Measurements from ENCODE around the gene DRAXIN.
A peak's percentile ranks its signal among the peaks of the same experiment; 100 is the strongest.

The DRAXIN gene

GRCh38 chr1:11678442-11678841 is 13.1 kb upstream of the DRAXIN start:
- TF ChIP-seq CTCF (IDR thresholded peaks at IDR 0.05; ENCODE audit: low read depth, low read length) (no peak), EZH2phosphoT487 (IDR thresholded peaks at IDR 0.05; ENCODE audit: low read depth) (no peak)
- Histone ChIP-seq H3K9me3 (ENCODE audit: insufficient read depth, low read length) (no peaks in the 10 kb centered on the region), H2AFZ (ENCODE audit: low read depth, low read length) (no peak overlapping the region), H3K4me3 (ENCODE audit: low read length) (no peak overlapping the region), H3K27ac (ENCODE audit: low read length) (no peak overlapping the region), H3K4me1 (ENCODE audit: low read length) (peaks cover 6% of the 10 kb centered on the region; the same call in 1 of the 2 replicates), H3K9ac (ENCODE audit: low read length) (no peak overlapping the region), H3K79me2 (ENCODE audit: low read length) (peaks cover 3% of the 10 kb centered on the region; the same call in 1 of the 2 replicates), H3K36me3 (replicated peaks; ENCODE audit: low read depth, low read length) (no peaks in the 10 kb centered on the region), H3K4me2 (ENCODE audit: low read length) (no peak overlapping the region), H4K20me1 (ENCODE audit: insufficient read depth, low read length) (no peaks in the 10 kb centered on the region), H3K27me3 (ENCODE audit: low read depth, low read length) (peaks cover 9% of the 10 kb centered on the region; the same call in 1 of the 2 replicates)

- Histone ChIP-seq H4K20me1 (ENCODE audit: insufficient read depth, low read length) (no peaks in the 10 kb centered on the region), H3K9ac (ENCODE audit: low read length) (peak overlapping the region; percentile 79), H3K79me2 (ENCODE audit: low read length) (peaks cover 3% of the 10 kb centered on the region; the same call in 1 of the 2 replicates), H3K9me3 (ENCODE audit: insufficient read depth, low read length) (no peaks in the 10 kb centered on the region), H3K4me2 (ENCODE audit: low read length) (peak overlapping the region; percentile 67), H3K27ac (ENCODE audit: low read length) (peak overlapping the region; percentile 42; the same call in 1 of the 2 replicates), H3K36me3 (replicated peaks; ENCODE audit: low read depth, low read length) (no peaks in the 10 kb centered on the region), H3K27me3 (ENCODE audit: low read depth, low read length) (peaks cover 9% of the 10 kb centered on the region; the same call in 1 of the 2 replicates), H2AFZ (ENCODE audit: low read depth, low read length) (peak overlapping the region; percentile 71; the same call in 1 of the 2 replicates), H3K4me1 (ENCODE audit: low read length) (peaks cover 6% of the 10 kb centered on the region; the same call in 1 of the 2 replicates), H3K4me3 (ENCODE audit: low read length) (peak overlapping the region; percentile 93)
- TF ChIP-seq CTCF (IDR thresholded peaks at IDR 0.05; ENCODE audit: low read depth, low read length): no peak
- no peak for TF ChIP-seq EZH2phosphoT487 (IDR thresholded peaks at IDR 0.05; ENCODE audit: low read depth)
Measured at GRCh38 chr1:11680270-11681070, 11.0 kb upstream of the DRAXIN start.

- Histone ChIP-seq H4K20me1 (ENCODE audit: insufficient read depth, low read length) (no peaks in the 10 kb centered on the region), H3K36me3 (replicated peaks; ENCODE audit: low read depth, low read length) (no peaks in the 10 kb centered on the region), H2AFZ (ENCODE audit: low read depth, low read length) (peak within 1 kb of the TSS; percentile 92), H3K79me2 (ENCODE audit: low read length) (peaks cover 3% of the 10 kb centered on the region; the same call in 1 of the 2 replicates), H3K4me2 (ENCODE audit: low read length) (peak within 1 kb of the TSS; percentile 100), H3K9me3 (ENCODE audit: insufficient read depth, low read length) (no peaks in the 10 kb centered on the region), H3K4me1 (ENCODE audit: low read length) (peaks cover 6% of the 10 kb centered on the region; the same call in 1 of the 2 replicates), H3K27ac (ENCODE audit: low read length) (peak within 1 kb of the TSS; percentile 42; the same call in 1 of the 2 replicates), H3K27me3 (ENCODE audit: low read depth, low read length) (peaks cover 9% of the 10 kb centered on the region; the same call in 1 of the 2 replicates), H3K9ac (ENCODE audit: low read length) (peak within 1 kb of the TSS; percentile 79), H3K4me3 (ENCODE audit: low read length) (peak within 1 kb of the TSS; percentile 93)
- TF ChIP-seq CTCF (IDR thresholded peaks at IDR 0.05; ENCODE audit: low read depth, low read length): no peak
- TF ChIP-seq EZH2phosphoT487 (IDR thresholded peaks at IDR 0.05; ENCODE audit: low read depth): no peak
Measured at GRCh38 chr1:11681071-11681771, 10.3 kb upstream of the DRAXIN start, which contains the start of gene MAD2L2. MAD2L2 (minus strand) TSS chr1:11681148; CDS start chr1:11680601, 547 bp downstream.
